Naive thymus-derived CD4-positive, alpha-beta T cell (primary cell): Measurements from ENCODE around the gene PSMD8. TPM values are rescaled to one million over a fixed set of nuclear protein-coding genes. Genes with fewer than 3 reads are reported as not detected.
A peak's percentile ranks its signal among the peaks of the same experiment; 100 is the strongest.

Experiments used
- ATAC-seq: fragments of 150-1000 bp; cut with Tn5 transposase; 2 replicates; pipeline ENCODE4 v1.10.0; 2021; ENCODE audit warnings: mild to moderate bottlenecking, moderate library complexity
- CTCF ChIA-PET: fragments of 350-600 bp; sonication (Branson Sonifier 250); formaldehyde crosslinking; loops from one replicate; lab custom pipeline; 2021; ENCODE audit warnings: antibody characterized with exemption; lab: Charles Lee
- POLR2A ChIA-PET: fragments of 350-600 bp; sonication (Branson Sonifier 250); formaldehyde crosslinking; loops from one replicate; lab custom pipeline; 2021; ENCODE audit warnings: antibody characterized with exemption, inconsistent platforms; lab: Charles Lee
- DNase-seq, 9 donors: peaks; one replicate each; pipeline versions ENCODE4 v3.0.0 to v3.0.0-alpha.2; 2020 to 2022; ENCODE audit warnings: mixed read lengths in 1 of 9
- H3K27ac ChIP-seq: one replicate; pipeline ENCODE4 v1.7.0; 2013; ENCODE audit warnings: mild to moderate bottlenecking, low read depth, low read length, moderate library complexity
- H3K27me3 ChIP-seq, 2 donors: one replicate each; pipeline ENCODE4 v1.7.0; 2013; ENCODE audit warnings: low read length in 2 of 2, mild to moderate bottlenecking in 2 of 2, moderate library complexity in 2 of 2; ENCODE audit not compliant: control insufficient read depth in 2 of 2, insufficient read depth in 2 of 2
- H3K36me3 ChIP-seq, 3 experiments: 1 replicate in 2 of 3; 2 replicates in 1 of 3; pipeline ENCODE4 v1.7.0; 2013; ENCODE audit warnings: low read length in 3 of 3, mild to moderate bottlenecking in 3 of 3, moderate library complexity in 1 of 3; ENCODE audit not compliant: insufficient read depth in 3 of 3, control insufficient read depth in 2 of 3
- H3K4me1 ChIP-seq, 2 donors: one replicate each; pipeline ENCODE4 v1.7.0; 2013; ENCODE audit warnings: low read length in 2 of 2, mild to moderate bottlenecking in 2 of 2, moderate library complexity in 1 of 2; ENCODE audit not compliant: control insufficient read depth in 2 of 2, insufficient read depth in 2 of 2
- H3K4me3 ChIP-seq: 2 replicates; pipeline ENCODE4 v1.7.0; 2013; ENCODE audit warnings: mild to moderate bottlenecking, low read length
- H3K9me3 ChIP-seq, 3 experiments: 1 replicate in 2 of 3; 2 replicates in 1 of 3; pipeline ENCODE4 v1.7.0; 2013; ENCODE audit warnings: low read length in 3 of 3; ENCODE audit not compliant: control insufficient read depth in 2 of 3
- H3K27ac Mint-ChIP-seq, 9 donors: one replicate each; pipeline ENCODE4 v1.8.0; 2020 to 2022; ENCODE audit warnings: mixed read lengths in 9 of 9, mild to moderate bottlenecking in 8 of 9, moderate library complexity in 5 of 9, inconsistent platforms in 2 of 9
- H3K27me3 Mint-ChIP-seq, 5 donors: one replicate each; pipeline ENCODE4 v1.8.0; 2021 to 2022; ENCODE audit warnings: mixed read lengths in 5 of 5, mild to moderate bottlenecking in 1 of 5
- H3K36me3 Mint-ChIP-seq, 5 donors: one replicate each; pipeline ENCODE4 v1.8.0; 2020 to 2022; ENCODE audit warnings: mixed read lengths in 5 of 5, mild to moderate bottlenecking in 3 of 5, inconsistent platforms in 1 of 5
- H3K4me1 Mint-ChIP-seq, 7 donors: one replicate each; pipeline ENCODE4 v1.8.0; 2020 to 2022; ENCODE audit warnings: mixed read lengths in 7 of 7, mild to moderate bottlenecking in 3 of 7, inconsistent platforms in 1 of 7
- H3K4me3 Mint-ChIP-seq, 10 donors: one replicate each; pipeline ENCODE4 v1.8.0; 2020 to 2022; ENCODE audit warnings: mild to moderate bottlenecking in 10 of 10, mixed read lengths in 10 of 10, moderate library complexity in 6 of 10, inconsistent platforms in 2 of 10
- H3K9me3 Mint-ChIP-seq, 11 donors: one replicate each; pipeline ENCODE4 v1.8.0; 2020 to 2022; ENCODE audit warnings: mixed read lengths in 11 of 11, mild to moderate bottlenecking in 4 of 11, inconsistent platforms in 1 of 11, moderate library complexity in 1 of 11
- intact Hi-C, 2 donors: fragments of 100-400 bp; cut with micrococcal nuclease; formaldehyde crosslinking; loops; one replicate each; pipeline ENCODE4 v1.15.1; 2023
- polyA plus RNA-seq, 2 donors: library from polyadenylated mRNA; unstranded; fragments of 300-500 nt; fragmentation: Illumina TruSeq; gene quantifications; one replicate each; pipeline ENCODE4 v1.2.3, GENCODE V29; 2021
- total RNA-seq, 6 experiments: library from RNA in 5 of 6; stranded (reverse) in 5 of 6; gene quantifications; 1 replicate in 5 of 6; 2 replicates in 1 of 6; pipeline ENCODE4 v1.2.3 and lab custom pipeline; 2021 to 2026

Gene PSMD8
- total and polyA plus RNA-seq, 7 experiments from 2014 or later = 68.4 to 181 (median 77.5) TPM

DNA sequence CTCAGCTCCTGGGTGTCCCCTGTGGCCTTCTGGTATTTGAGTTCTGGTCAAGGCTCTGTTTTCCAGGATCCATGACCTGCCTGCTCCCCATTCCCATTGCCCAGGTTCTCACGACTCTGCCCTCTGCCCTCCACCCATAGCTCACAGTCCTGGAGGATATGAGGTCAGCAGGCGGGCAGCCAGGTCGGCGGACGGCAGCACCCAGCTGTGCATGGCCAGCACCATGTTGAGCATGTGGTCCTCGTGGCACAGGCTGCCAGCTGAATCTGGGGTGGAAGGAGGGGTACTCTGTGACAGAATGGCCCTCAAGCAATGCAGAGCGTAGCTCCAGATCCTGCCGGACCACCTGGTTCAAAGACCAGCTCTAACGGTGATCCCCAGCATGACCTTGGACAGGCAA lies 46.6 kb downstream of the PSMD8 start:
- H3K4me1 ChIP-seq = peaks cover 12 to 13% of the 10 kb centered on the region in 2 donors
- POLR2A ChIA-PET = interaction anchor here (1.2 kb wide), 1 partner anchor 17 kb away, joined by 5 read pairs; no protein-coding TSS in a partner anchor

DNA sequence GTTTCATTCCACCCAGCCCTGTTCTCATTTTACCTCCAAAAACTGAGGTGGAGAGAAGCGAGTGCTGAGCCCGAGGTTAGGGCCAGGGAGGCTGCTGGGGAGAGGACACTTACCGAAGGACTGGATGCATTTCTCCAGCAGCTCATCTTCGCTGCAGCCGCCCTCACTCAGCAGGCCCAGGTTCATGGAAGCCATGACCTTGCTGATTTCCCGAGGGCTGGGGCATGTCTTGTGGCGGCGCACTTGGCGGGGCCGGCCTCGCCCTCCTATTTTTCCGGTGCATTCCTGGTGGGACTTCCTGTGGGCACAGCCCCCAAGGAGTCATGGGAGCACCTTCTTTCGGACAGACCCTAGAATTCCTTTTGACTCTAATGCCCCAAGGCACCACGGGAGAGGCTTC lies 47.5 kb downstream of the PSMD8 start:
- Histone ChIP-seq H3K4me3 (no peak overlapping the region), H3K27ac (no peak overlapping the region), H3K36me3 (no peaks in the 10 kb centered on the region), H3K9me3 (no peaks in the 10 kb centered on the region), H3K27me3 (no peaks in the 10 kb centered on the region), H3K4me1 (peaks cover 12 to 13% of the 10 kb centered on the region in 2 donors)
- ATAC-seq (no peak), DNase-seq (no peak)
- ChIA-PET POLR2A (no interaction called here), CTCF (no interaction called here)
- Mint-ChIP-seq H3K27ac (no peak overlapping the region), H3K4me3 (no peak overlapping the region), H3K4me1 (peaks cover 22 to 33% (median 29%) of the 10 kb centered on the region in 7 donors), H3K9me3 (no peaks in the 10 kb centered on the region), H3K27me3 (peaks cover 0 to 9% (median 2%) of the 10 kb centered on the region in 5 donors), H3K36me3 (no peaks in the 10 kb centered on the region)
- intact Hi-C loops = no loop called here

More for the DNA sequence above, 46.6 kb downstream of the PSMD8 start:
- H3K27me3 Mint-ChIP-seq = peaks cover 0 to 4% (median 2%) of the 10 kb centered on the region in 5 donors
- H3K36me3 Mint-ChIP-seq = no peaks in the 10 kb centered on the region
- no peak overlapping the region for H3K27ac ChIP-seq
- DNase-seq (no peak), ATAC-seq (no peak)
- H3K9me3 Mint-ChIP-seq = no peaks in the 10 kb centered on the region
- peaks cover 21 to 27% (median 26%) of the 10 kb centered on the region in 7 donors for H3K4me1 Mint-ChIP-seq
- CTCF ChIA-PET = no interaction called here
- no peaks in the 10 kb centered on the region for H3K36me3 ChIP-seq
- H3K4me3 ChIP-seq = no peak overlapping the region
- no peak overlapping the region for H3K4me3 Mint-ChIP-seq
- H3K27me3 ChIP-seq = no peaks in the 10 kb centered on the region
- no peaks in the 10 kb centered on the region for H3K9me3 ChIP-seq
- no peak overlapping the region for H3K27ac Mint-ChIP-seq
- intact Hi-C loops = no loop called here

DNA sequence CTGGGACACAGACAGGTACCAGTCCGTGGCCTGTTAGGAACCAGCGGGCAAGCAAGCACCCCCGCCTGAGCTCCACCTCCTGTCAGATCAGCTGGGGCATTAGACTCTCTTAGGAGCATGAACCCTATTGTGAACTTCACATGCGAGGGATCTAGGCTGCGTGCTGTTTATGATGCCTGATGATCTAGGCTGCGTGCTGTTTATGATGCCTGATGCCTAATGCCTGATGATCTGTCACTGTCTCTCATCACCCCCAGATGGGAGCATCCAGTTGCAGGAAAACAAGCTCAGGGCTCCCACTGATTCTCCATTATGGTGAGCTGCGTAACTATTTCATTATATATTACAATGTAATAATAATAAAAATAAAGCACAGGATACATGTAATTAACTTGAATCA lies 48.1 kb downstream of the PSMD8 start:
- Histone ChIP-seq H3K36me3 (no peaks in the 10 kb centered on the region), H3K9me3 (no peaks in the 10 kb centered on the region), H3K27ac (no peak overlapping the region), H3K4me1 (peaks cover 7 to 11% of the 10 kb centered on the region in 2 donors), H3K4me3 (no peak overlapping the region), H3K27me3 (no peaks in the 10 kb centered on the region)
- ATAC-seq = no peak
- DNase-seq = no peak
- peaks cover 16 to 27% (median 25%) of the 10 kb centered on the region in 7 donors for H3K4me1 Mint-ChIP-seq
- intact Hi-C loops = no loop called here
- H3K27ac Mint-ChIP-seq = no peak overlapping the region
- no peaks in the 10 kb centered on the region for H3K36me3 Mint-ChIP-seq
- ChIA-PET CTCF (no interaction called here), POLR2A (no interaction called here)
- peaks cover 0 to 9% (median 2%) of the 10 kb centered on the region in 5 donors for H3K27me3 Mint-ChIP-seq
- H3K4me3 Mint-ChIP-seq = no peak overlapping the region
- no peaks in the 10 kb centered on the region for H3K9me3 Mint-ChIP-seq

DNA sequence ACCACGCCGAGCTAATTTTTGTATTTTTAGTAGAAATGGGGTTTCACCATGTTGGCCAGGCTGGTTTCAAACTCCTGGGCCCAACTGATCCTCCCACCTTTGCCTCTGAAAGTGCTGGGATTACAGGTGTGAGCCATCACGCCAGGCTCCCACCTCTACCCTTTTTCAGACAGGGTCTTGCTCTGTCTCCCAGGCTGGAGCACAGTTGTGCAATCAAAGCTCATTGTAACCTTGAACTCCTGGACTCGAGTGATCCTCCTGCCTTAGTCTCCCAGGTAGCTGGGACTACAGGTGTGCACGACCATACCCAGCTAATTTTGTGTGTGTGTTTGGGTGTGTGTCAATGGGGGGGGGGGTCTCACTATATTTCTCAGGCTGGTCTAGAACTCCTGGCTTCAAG lies 49.9 kb downstream of the PSMD8 start:
- Histone ChIP-seq H3K4me1 (no peaks in the 10 kb centered on the region), H3K27ac (no peak overlapping the region), H3K4me3 (no peak overlapping the region), H3K36me3 (no peaks in the 10 kb centered on the region), H3K9me3 (no peaks in the 10 kb centered on the region), H3K27me3 (no peaks in the 10 kb centered on the region)
- DNase-seq (no peak), ATAC-seq (no peak)
- intact Hi-C loops = no loop called here
- Mint-ChIP-seq H3K36me3 (no peaks in the 10 kb centered on the region), H3K4me3 (no peak overlapping the region), H3K4me1 (peaks cover 6 to 18% (median 13%) of the 10 kb centered on the region in 7 donors), H3K27me3 (peaks cover 0 to 12% (median 4%) of the 10 kb centered on the region in 5 donors), H3K27ac (no peak overlapping the region), H3K9me3 (no peaks in the 10 kb centered on the region)
- CTCF ChIA-PET = no interaction called here
- POLR2A ChIA-PET = no interaction called here

DNA sequence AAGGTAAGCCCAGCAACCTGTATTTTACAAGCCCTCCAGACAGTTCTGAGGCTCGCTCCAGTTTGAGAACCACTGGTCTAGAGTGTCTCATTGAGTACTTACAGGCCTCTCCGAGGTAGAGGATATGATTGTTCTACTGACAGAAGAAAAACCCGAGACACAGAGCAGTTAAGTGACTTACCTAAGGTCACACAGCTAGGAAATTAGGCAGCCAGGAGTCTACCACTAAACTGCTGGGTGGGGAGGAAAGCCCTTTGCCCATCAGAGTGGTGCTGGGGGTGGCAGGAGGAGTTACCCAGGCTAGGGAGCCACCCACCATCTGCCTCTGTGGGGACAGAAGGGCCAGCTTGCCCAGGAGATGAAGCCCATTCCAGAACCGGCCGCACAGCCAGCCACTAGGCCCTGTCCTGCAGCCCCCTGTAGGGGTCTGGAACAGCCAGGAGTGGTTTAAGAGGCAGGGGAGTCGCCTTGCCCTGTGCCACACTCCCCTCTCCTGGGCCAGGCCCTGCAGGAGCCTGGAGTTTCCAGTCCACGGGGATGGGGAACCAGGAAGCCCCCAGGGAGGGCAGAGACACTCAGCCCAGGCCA lies 50.9 kb downstream of the PSMD8 start:
- Mint-ChIP-seq H3K27me3 (peaks cover 0 to 12% (median 4%) of the 10 kb centered on the region in 5 donors), H3K4me3 (peak overlapping the region in 4 of 10 donors; percentile 29 to 59 (median 46)), H3K36me3 (no peaks in the 10 kb centered on the region), H3K27ac (peak overlapping the region in 1 of 9 donors; percentile 63), H3K9me3 (no peaks in the 10 kb centered on the region), H3K4me1 (peaks cover 6 to 24% (median 16%) of the 10 kb centered on the region in 7 donors)
- no peak for DNase-seq
- no peaks in the 10 kb centered on the region for H3K4me1 ChIP-seq
- H3K4me3 ChIP-seq = no peak overlapping the region
- H3K27me3 ChIP-seq = no peaks in the 10 kb centered on the region
- no peaks in the 10 kb centered on the region for H3K36me3 ChIP-seq
- H3K27ac ChIP-seq = no peak overlapping the region
- intact Hi-C loops = no loop called here
- ChIA-PET POLR2A (no interaction called here), CTCF (no interaction called here)
- ATAC-seq = peak; percentile 15
- no peaks in the 10 kb centered on the region for H3K9me3 ChIP-seq

DNA sequence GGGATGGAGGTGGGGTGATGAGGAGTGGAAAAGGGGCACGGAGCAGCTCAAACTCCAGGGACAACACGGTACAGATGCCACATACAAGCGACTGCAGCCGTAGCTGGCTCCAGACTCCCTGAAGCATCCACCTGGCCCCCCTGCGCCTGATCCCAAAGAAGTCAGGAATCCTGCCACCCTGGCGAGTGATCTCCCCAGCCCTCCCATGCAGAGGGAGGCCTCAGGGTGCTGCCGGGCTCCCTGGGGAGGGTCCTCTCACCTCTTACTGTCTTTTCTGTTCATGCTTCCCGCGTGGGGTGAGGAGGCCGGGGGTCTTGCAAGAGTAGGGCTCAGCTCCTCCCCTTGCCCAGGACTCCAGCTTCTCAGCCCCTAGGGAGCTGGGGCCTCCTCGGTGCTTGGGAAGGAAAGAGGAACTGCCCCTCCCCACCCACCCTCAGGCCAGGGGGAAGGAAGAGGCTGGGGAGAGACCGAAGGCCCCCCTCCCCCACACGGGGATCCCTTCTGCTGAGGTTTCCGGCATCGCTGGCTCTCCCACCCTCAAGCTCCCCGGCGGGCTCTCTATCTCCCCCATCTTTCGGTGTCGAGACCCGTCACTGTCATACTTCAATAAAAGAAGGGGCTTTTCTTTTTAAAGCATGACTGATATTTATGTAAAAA lies 51.6 kb downstream of the PSMD8 start, which contains the start of gene RASGRP4:
Gene RASGRP4, minus strand, starts transcription at position 410 of the 657 bp plus-strand sequence. Its CDS starts 128 bp downstream, at position 282.
- ATAC-seq (peak; percentile 85), DNase-seq (peak in 4 of 9 donors; percentile 9 to 42 (median 14))
- Histone ChIP-seq H3K36me3 (no peaks in the 10 kb centered on the region), H3K9me3 (no peaks in the 10 kb centered on the region), H3K4me1 (no peaks in the 10 kb centered on the region), H3K4me3 (no peak within 1 kb of the TSS), H3K27ac (no peak within 1 kb of the TSS), H3K27me3 (no peaks in the 10 kb centered on the region)
- H3K4me1 Mint-ChIP-seq = peaks cover 6 to 24% (median 16%) of the 10 kb centered on the region in 7 donors
- CTCF ChIA-PET = no interaction called here
- no peaks in the 10 kb centered on the region for H3K36me3 Mint-ChIP-seq
- H3K9me3 Mint-ChIP-seq = no peaks in the 10 kb centered on the region
- peak within 1 kb of the TSS in 3 of 9 donors; percentile 10 to 79 (median 69) for H3K27ac Mint-ChIP-seq
- POLR2A ChIA-PET = no interaction called here
- intact Hi-C loops = no loop called here
- peak within 1 kb of the TSS in 9 of 10 donors; percentile 29 to 73 (median 61) for H3K4me3 Mint-ChIP-seq
- H3K27me3 Mint-ChIP-seq = peaks cover 0 to 12% (median 4%) of the 10 kb centered on the region in 5 donors
